GM23338 (cell line): Measurements from ENCODE around the gene CARF. TPM values are rescaled to one million over a fixed set of nuclear protein-coding genes. Genes with fewer than 3 reads are reported as not detected.

ENCODE experiments used
- ATAC-seq: fragments of 200-7000 bp; cut with Tn5 transposase; 3 replicates; pipeline ENCODE4 v1.9.1; 2020
- DNase-seq: peaks from one replicate; pipeline ENCODE4 v3.0.0-alpha.2; 2015; ENCODE audit warnings: low spot score
- H2AFZ ChIP-seq: fragments of 200-600 bp; sonication (generic); 2 replicates; pipeline ENCODE4 v1.8.0; 2016; ENCODE audit warnings: antibody characterized with exemption, mild to moderate bottlenecking, moderate library complexity
- H3F3A ChIP-seq: fragments of 200-600 bp; sonication (generic); replicated peaks from 2 replicates; pipeline ENCODE4 v1.8.0; 2017; ENCODE audit warnings: antibody characterized with exemption, mixed run types, low read depth
- H3K27ac ChIP-seq: fragments of 200-600 bp; sonication (generic); 2 replicates; pipeline ENCODE4 v1.6.1; 2016; ENCODE audit warnings: low read depth
- H3K27me3 ChIP-seq: fragments of 200-600 bp; sonication (generic); 2 replicates; pipeline ENCODE4 v1.8.0; 2016; ENCODE audit warnings: mild to moderate bottlenecking, mixed run types, moderate library complexity; ENCODE audit not compliant: insufficient read depth
- H3K36me3 ChIP-seq: fragments of 200-600 bp; sonication (generic); 2 replicates; pipeline ENCODE4 v1.8.0; 2016; ENCODE audit warnings: mild to moderate bottlenecking; ENCODE audit not compliant: insufficient read depth
- H3K4me1 ChIP-seq: fragments of 200-600 bp; sonication (generic); 2 replicates; pipeline ENCODE4 v1.8.0; 2016; ENCODE audit warnings: mild to moderate bottlenecking, moderate library complexity; ENCODE audit not compliant: insufficient read depth
- H3K4me2 ChIP-seq: fragments of 200-600 bp; sonication (generic); 2 replicates; pipeline ENCODE4 v1.7.1; 2017; ENCODE audit warnings: mixed run types
- H3K4me3 ChIP-seq: fragments of 200-600 bp; sonication (generic); 2 replicates; pipeline ENCODE4 v1.6.1; 2016; ENCODE audit warnings: mixed run types
- H3K79me2 ChIP-seq: fragments of 200-600 bp; sonication (generic); replicated peaks from 2 replicates; pipeline ENCODE4 v1.8.0; 2017; ENCODE audit warnings: mild to moderate bottlenecking; ENCODE audit not compliant: insufficient read depth
- H3K9me2 ChIP-seq: fragments of 200-600 bp; sonication (generic); 2 replicates; pipeline ENCODE4 v1.8.0; 2017; ENCODE audit not compliant: insufficient read depth
- H4K20me1 ChIP-seq: fragments of 200-600 bp; sonication (generic); replicated peaks from 2 replicates; pipeline ENCODE4 v1.8.0; 2017; ENCODE audit warnings: mild to moderate bottlenecking; ENCODE audit not compliant: insufficient read depth
- H3K27ac Mint-ChIP-seq: 2 replicates; pipeline ENCODE4 v1.8.0; 2020; ENCODE audit warnings: inconsistent platforms, mild to moderate bottlenecking, moderate library complexity, mixed read lengths
- H3K27me3 Mint-ChIP-seq: 3 replicates; pipeline ENCODE4 v1.8.0; 2022; ENCODE audit warnings: low read depth, mild to moderate bottlenecking, moderate library complexity, mixed read lengths, inconsistent platforms; ENCODE audit not compliant: insufficient read depth, poor library complexity
- H3K36me3 Mint-ChIP-seq: 3 replicates; pipeline ENCODE4 v1.8.0; 2021; ENCODE audit warnings: low read depth, mild to moderate bottlenecking, inconsistent platforms, moderate library complexity, mixed read lengths
- H3K4me1 Mint-ChIP-seq: 3 replicates; pipeline ENCODE4 v1.8.0; 2020; ENCODE audit warnings: mild to moderate bottlenecking, inconsistent platforms, mixed read lengths
- H3K4me3 Mint-ChIP-seq: 3 replicates; pipeline ENCODE4 v1.8.0; 2021; ENCODE audit warnings: moderate library complexity, mild to moderate bottlenecking, inconsistent platforms, mixed read lengths
- H3K9me3 Mint-ChIP-seq: 3 replicates; pipeline ENCODE4 v1.8.0; 2020; ENCODE audit warnings: moderate library complexity, mild to moderate bottlenecking, inconsistent platforms, mixed read lengths
- CREB1 ChIP-seq: fragments of 250-450 bp; sonication (Bioruptor Pico); IDR thresholded peaks from 2 replicates; pipeline ENCODE4 v1.5.0; 2020; ENCODE audit warnings: low read depth, mild to moderate bottlenecking, moderate library complexity
- CTCF ChIP-seq, 2 experiments: fragments of 200-600 bp in 1 of 2; sonication (generic) in 1 of 2; conservative IDR thresholded peaks; 2 replicates each; pipeline versions ENCODE4 v1.5.1 to v1.6.1; 2016 to 2017; ENCODE audit warnings: antibody characterized with exemption in 2 of 2, low read depth in 2 of 2, mild to moderate bottlenecking in 2 of 2, moderate library complexity in 1 of 2
- ETS1 ChIP-seq: IDR thresholded peaks from 2 replicates; pipeline ENCODE4 v1.6.1; 2016; ENCODE audit warnings: antibody characterized with exemption
- EZH2 ChIP-seq: fragments of 200-600 bp; sonication (generic); IDR thresholded peaks from one replicate; pipeline ENCODE4 v1.8.0; 2017; ENCODE audit warnings: antibody characterized with exemption, mild to moderate bottlenecking, low read depth; ENCODE audit not compliant: unreplicated experiment
- EZH2phosphoT487 ChIP-seq: fragments of 200-600 bp; sonication (generic); IDR thresholded peaks from one replicate; pipeline ENCODE4 v1.8.1; 2018; ENCODE audit warnings: antibody characterized with exemption; ENCODE audit not compliant: unreplicated experiment
- JUNB ChIP-seq: IDR thresholded peaks from one replicate; pipeline ENCODE4 v1.6.1; 2016; ENCODE audit warnings: antibody characterized with exemption; ENCODE audit not compliant: unreplicated experiment
- NANOG ChIP-seq: IDR thresholded peaks from 2 replicates; pipeline ENCODE4 v1.6.1; 2016; ENCODE audit warnings: antibody characterized with exemption, borderline replicate concordance
- POLR2AphosphoS5 ChIP-seq: IDR thresholded peaks from 2 replicates; pipeline ENCODE4 v1.6.1; 2016; ENCODE audit warnings: antibody characterized with exemption, low read depth
- REST ChIP-seq: IDR thresholded peaks from one replicate; pipeline ENCODE4 v1.6.1; 2018; ENCODE audit warnings: antibody characterized with exemption; ENCODE audit not compliant: unreplicated experiment
- STAT1 ChIP-seq: IDR thresholded peaks from one replicate; pipeline ENCODE4 v1.6.1; 2016; ENCODE audit warnings: antibody characterized with exemption; ENCODE audit not compliant: unreplicated experiment
- ZNF114 ChIP-seq: fragments of 250-450 bp; sonication (Bioruptor Pico); IDR thresholded peaks from 2 replicates; pipeline ENCODE4 v1.5.0; 2020; ENCODE audit warnings: mild to moderate bottlenecking, moderate library complexity
- ZNF331 ChIP-seq: fragments of 250-450 bp; sonication (Bioruptor Pico); IDR thresholded peaks from 2 replicates; pipeline ENCODE4 v1.5.0; 2020; ENCODE audit warnings: low read depth, mild to moderate bottlenecking, moderate library complexity
- ZNF462 ChIP-seq: fragments of 250-450 bp; sonication (Bioruptor Pico); IDR thresholded peaks from 2 replicates; pipeline ENCODE4 v1.5.0; 2020; ENCODE audit warnings: mild to moderate bottlenecking, moderate library complexity
- polyA plus RNA-seq: library from polyadenylated mRNA; unstranded; fragments of >200 nt; fragmentation: Nextera tagmentation; extraction: Ambion mirVana; gene quantifications from 2 replicates; pipeline ENCODE4 v1.2.1, GENCODE V29; 2016
- total RNA-seq: library from RNA; depleted of rRNA; stranded (reverse); fragments of >200 nt; shearing (Covaris generic); gene quantifications from 2 replicates; pipeline ENCODE4 v1.2.3, GENCODE V29; 2014

The CARF gene
- total and polyA plus RNA-seq, 2 experiments from 2014 or later: 1.7 to 3.3 TPM

- Histone ChIP-seq H4K20me1 (no peaks in the 10 kb centered on the region; the same call in 1 of the 2 replicates), H3F3A (no peaks in the 10 kb centered on the region), H2AFZ (no peak overlapping the region), H3K79me2 (no peaks in the 10 kb centered on the region), H3K27ac (no peak overlapping the region), H3K9me2 (no peaks in the 10 kb centered on the region), H3K4me3 (no peak overlapping the region), H3K4me1 (no peaks in the 10 kb centered on the region), H3K36me3 (no peaks in the 10 kb centered on the region), H3K4me2 (no peak overlapping the region), H3K27me3 (no peaks in the 10 kb centered on the region)
- DNase-seq (no peak), ATAC-seq (no peak)
- Mint-ChIP-seq H3K4me3 (no peak overlapping the region), H3K27ac (no peak overlapping the region), H3K27me3 (no peaks in the 10 kb centered on the region), H3K4me1 (peaks cover 3% of the 10 kb centered on the region; the same call in 2 of the 3 replicates), H3K36me3 (peaks cover 4% of the 10 kb centered on the region; the same call in 2 of the 3 replicates), H3K9me3 (peaks cover 4% of the 10 kb centered on the region; the same call in 1 of the 3 replicates)
- TF ChIP-seq ZNF114 (CRISPR knock-in tag): no peak
- TF ChIP-seq CREB1 (CRISPR knock-in tag): no peak
- no peak for TF ChIP-seq CTCF (conservative IDR thresholded peaks at IDR 0.05; ENCODE audit: low read depth in 2 of 2)
- TF ChIP-seq ETS1: no peak
- no peak for TF ChIP-seq REST
- TF ChIP-seq ZNF462 (CRISPR knock-in tag): no peak
- no peak for TF ChIP-seq POLR2AphosphoS5
- no peak for TF ChIP-seq EZH2phosphoT487
- TF ChIP-seq STAT1: no peak
- TF ChIP-seq EZH2: no peak
- TF ChIP-seq JUNB: no peak
- no peak for TF ChIP-seq NANOG
- no peak for TF ChIP-seq ZNF331 (CRISPR knock-in tag)
Measured at GRCh38 chr2:203030545-203030944, 118.5 kb downstream of the CARF start.
